HepG2 (cell line): ENCODE data around the gene JSRP1. TPM values are rescaled to one million over a fixed set of nuclear protein-coding genes. Genes with fewer than 3 reads are reported as not detected.

Source experiments
- CCAR2 ChIP-seq: fragments of 200-400 bp; formaldehyde crosslinking; optimal IDR thresholded peaks from 2 replicates; pipeline ENCODE3; 2018; ENCODE audit warnings: low read depth, mild to moderate bottlenecking, low read length, moderate library complexity
- GATAD2A ChIP-seq: IDR thresholded peaks from 2 replicates; pipeline ENCODE4 v1.6.1; 2016
- MAF1 ChIP-seq: sonication (generic); formaldehyde crosslinking; IDR thresholded peaks from 2 replicates; pipeline ENCODE4 v1.5.0; 2020; ENCODE audit warnings: missing genetic modification reagents, borderline replicate concordance
- SP2 ChIP-seq: sonication (generic); formaldehyde crosslinking; IDR thresholded peaks from 2 replicates; pipeline ENCODE4 v1.5.1; 2020; ENCODE audit warnings: mild to moderate bottlenecking, missing genetic modification reagents
- ZC3H4 ChIP-seq: sonication (generic); formaldehyde crosslinking; IDR thresholded peaks from 2 replicates; pipeline ENCODE4 v1.4.0; 2020; ENCODE audit warnings: missing genetic modification reagents, borderline replicate concordance
- ZNF317 ChIP-seq: sonication (generic); formaldehyde crosslinking; IDR thresholded peaks from 2 replicates; pipeline ENCODE4 v1.5.0; 2020; ENCODE audit warnings: mild to moderate bottlenecking, missing genetic modification reagents
- ZNF484 ChIP-seq: sonication (generic); formaldehyde crosslinking; IDR thresholded peaks from 2 replicates; pipeline ENCODE4 v1.5.1; 2020; ENCODE audit warnings: mild to moderate bottlenecking, low read depth, missing genetic modification reagents, borderline replicate concordance
- ZNF546 ChIP-seq: sonication (generic); formaldehyde crosslinking; conservative IDR thresholded peaks from 2 replicates; pipeline ENCODE4 v1.8.1; 2023; ENCODE audit warnings: mild to moderate bottlenecking, missing genetic modification reagents
- ZNF557 ChIP-seq: sonication (generic); formaldehyde crosslinking; IDR thresholded peaks from 2 replicates; pipeline ENCODE4 v1.4.0; 2020; ENCODE audit warnings: missing genetic modification reagents
- ZNF740 ChIP-seq: sonication (generic); formaldehyde crosslinking; IDR thresholded peaks from 2 replicates; pipeline ENCODE4 v1.4.0; 2020; ENCODE audit warnings: missing genetic modification reagents
- ZNF878 ChIP-seq: sonication (generic); formaldehyde crosslinking; IDR thresholded peaks from 2 replicates; pipeline ENCODE4 v1.8.1; 2023; ENCODE audit warnings: mild to moderate bottlenecking, missing genetic modification reagents, moderate library complexity
- polyA plus RNA-seq, 8 experiments: library from polyadenylated mRNA; depleted of rRNA in 3 of 8; stranded (reverse) in 7 of 8; unstranded in 1 of 8; fragments of >200 nt; fragmentation: Illumina TruSeq in 4 of 8; extraction: Trizol in 4 of 8; gene quantifications; 2 replicates each; pipeline versions ENCODE4 v1.2.1 to v1.2.3, GENCODE V29; 2011 to 2016; ENCODE audit warnings: low read depth in 4 of 8, missing spikeins in 1 of 8, mixed read lengths in 1 of 8; ENCODE audit not compliant: insufficient read depth in 1 of 8
- total RNA-seq, 5 experiments: library from RNA; depleted of rRNA; stranded (reverse); fragments of >200 nt; fragmentation: Illumina TruSeq; extraction: Trizol; gene quantifications; 2 replicates each; pipeline ENCODE4 v1.2.3, GENCODE V29; 2016; ENCODE audit warnings: low read depth in 1 of 5
- TF ChIP-seq, protein P1 (sequence below): sonication (generic); formaldehyde crosslinking; IDR thresholded peaks from 2 replicates; pipeline ENCODE4 v1.8.1; 2023; ENCODE audit warnings: mild to moderate bottlenecking, moderate library complexity, missing genetic modification reagents
- TF ChIP-seq, protein P2 (sequence below), 2 experiments: sonication (generic) in 1 of 2; formaldehyde crosslinking in 1 of 2; IDR thresholded peaks; 2 replicates each; pipeline versions ENCODE4 v1.6.1 to v1.9.0; 2014 to 2022; ENCODE audit warnings: antibody characterized with exemption in 1 of 2, borderline replicate concordance in 1 of 2, inconsistent platforms in 1 of 2, low read depth in 1 of 2, missing genetic modification reagents in 1 of 2
- TF ChIP-seq, protein P3 (sequence below): sonication (generic); formaldehyde crosslinking; IDR thresholded peaks from 2 replicates; pipeline ENCODE4 v1.4.0; 2020; ENCODE audit warnings: missing genetic modification reagents, borderline replicate concordance
- TF ChIP-seq, protein P4 (sequence below): sonication (generic); formaldehyde crosslinking; IDR thresholded peaks from 2 replicates; pipeline ENCODE4 v1.4.0; 2020; ENCODE audit warnings: missing genetic modification reagents

JSRP1 gene
- total and polyA plus RNA-seq, 2 of the 13 experiments (the other 11 are each of a cell fraction or from before 2014, with no cell fraction given) = 0.16 to 0.38 TPM

DNA sequence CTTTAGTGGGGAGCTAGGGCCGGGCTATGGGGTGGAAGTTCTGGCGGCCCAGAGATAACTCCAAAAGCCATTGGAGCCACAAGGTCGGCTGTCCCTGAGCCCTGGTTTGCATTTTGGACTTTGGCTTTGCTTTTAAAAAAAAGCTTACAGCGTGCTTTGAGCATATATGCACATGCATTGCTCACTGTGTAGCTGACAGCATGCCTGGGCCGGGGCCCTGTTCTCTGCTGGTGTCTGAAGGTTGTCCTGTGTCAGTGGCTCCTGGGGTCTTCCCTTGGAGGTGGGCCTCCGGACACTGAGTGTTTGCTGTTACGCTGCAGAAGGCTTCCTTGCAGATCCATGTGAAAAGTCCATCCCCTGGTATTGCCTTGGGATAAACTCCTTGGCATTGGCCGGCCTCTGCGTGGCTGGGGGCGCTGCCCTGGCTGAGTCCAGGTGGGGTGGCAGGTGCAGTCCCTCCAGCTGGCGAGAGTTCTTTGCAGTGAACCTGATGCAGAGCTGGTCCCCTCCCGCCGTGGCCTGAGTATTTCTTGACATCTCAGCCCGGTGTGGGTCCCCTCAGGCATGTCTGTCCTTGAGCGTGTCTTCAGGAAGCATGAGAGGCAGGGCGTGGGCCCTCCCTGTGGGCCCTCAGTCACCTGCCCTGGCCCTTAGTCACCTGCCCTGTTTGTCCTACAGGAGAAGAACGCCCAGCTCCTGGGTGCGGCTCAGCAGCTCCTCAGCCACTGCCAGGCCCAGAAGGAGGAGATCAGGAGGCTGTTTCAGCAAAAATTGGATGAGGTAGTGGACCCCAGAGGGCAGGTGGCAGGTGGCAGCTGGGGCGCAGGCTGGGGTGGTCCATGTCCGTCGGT is 43.1 kb downstream of the JSRP1 start (continued):
- TF ChIP-seq ZNF740 (CRISPR knock-in tag) (0 out of 2 replicates have a peak, but pooled peaks have one; percentile 34), MAF1 (CRISPR knock-in tag) (peak; percentile 68; the same call in 1 of the 2 replicates), CCAR2 (no peak), ZNF317 (CRISPR knock-in tag) (peak; percentile 92; the same call in 1 of the 2 replicates), ZC3H4 (CRISPR knock-in tag) (no peak), ZNF878 (CRISPR knock-in tag) (peak; percentile 72; the same call in 1 of the 2 replicates), ZNF546 (CRISPR knock-in tag) (peak; percentile 73; the same call in 1 of the 2 replicates), SP2 (CRISPR knock-in tag) (no peak), ZNF557 (CRISPR knock-in tag) (peak; percentile 97), ZNF484 (CRISPR knock-in tag) (0 out of 2 replicates have a peak, but pooled peaks have one; percentile 39), GATAD2A (CRISPR knock-in tag) (peak; percentile 62)
- TF ChIP-seq, protein P1, sequence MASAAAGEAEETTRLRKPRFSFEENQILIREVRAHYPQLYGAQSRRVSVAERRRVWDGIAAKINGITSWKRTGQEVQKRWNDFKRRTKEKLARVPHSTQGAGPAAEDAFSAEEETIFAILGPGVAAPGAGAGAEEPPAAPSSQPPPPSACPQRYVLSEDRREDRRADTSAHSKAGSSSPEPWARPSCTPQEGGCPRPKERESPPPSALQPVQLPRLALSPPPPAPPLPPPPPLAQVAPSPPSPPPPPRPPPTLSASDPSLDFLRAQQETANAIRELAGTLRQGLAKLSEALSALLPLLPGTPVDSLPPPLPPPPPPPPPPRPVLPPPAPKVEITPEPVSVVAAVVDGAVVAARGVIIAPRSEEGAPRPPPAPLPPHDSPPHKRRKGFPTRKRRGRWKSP (CRISPR knock-in tag) = 0 out of 2 replicates have a peak, but pooled peaks have one; percentile 69
- TF ChIP-seq, protein P2, sequence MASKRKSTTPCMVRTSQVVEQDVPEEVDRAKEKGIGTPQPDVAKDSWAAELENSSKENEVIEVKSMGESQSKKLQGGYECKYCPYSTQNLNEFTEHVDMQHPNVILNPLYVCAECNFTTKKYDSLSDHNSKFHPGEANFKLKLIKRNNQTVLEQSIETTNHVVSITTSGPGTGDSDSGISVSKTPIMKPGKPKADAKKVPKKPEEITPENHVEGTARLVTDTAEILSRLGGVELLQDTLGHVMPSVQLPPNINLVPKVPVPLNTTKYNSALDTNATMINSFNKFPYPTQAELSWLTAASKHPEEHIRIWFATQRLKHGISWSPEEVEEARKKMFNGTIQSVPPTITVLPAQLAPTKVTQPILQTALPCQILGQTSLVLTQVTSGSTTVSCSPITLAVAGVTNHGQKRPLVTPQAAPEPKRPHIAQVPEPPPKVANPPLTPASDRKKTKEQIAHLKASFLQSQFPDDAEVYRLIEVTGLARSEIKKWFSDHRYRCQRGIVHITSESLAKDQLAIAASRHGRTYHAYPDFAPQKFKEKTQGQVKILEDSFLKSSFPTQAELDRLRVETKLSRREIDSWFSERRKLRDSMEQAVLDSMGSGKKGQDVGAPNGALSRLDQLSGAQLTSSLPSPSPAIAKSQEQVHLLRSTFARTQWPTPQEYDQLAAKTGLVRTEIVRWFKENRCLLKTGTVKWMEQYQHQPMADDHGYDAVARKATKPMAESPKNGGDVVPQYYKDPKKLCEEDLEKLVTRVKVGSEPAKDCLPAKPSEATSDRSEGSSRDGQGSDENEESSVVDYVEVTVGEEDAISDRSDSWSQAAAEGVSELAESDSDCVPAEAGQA (IDR thresholded peaks at IDR 0.05; ENCODE audit: low read depth) = no peak
- TF ChIP-seq, protein P2 (CRISPR knock-in tag; IDR thresholded peaks at IDR 0.05; ENCODE audit: borderline replicate concordance) = peak; percentile 83
- TF ChIP-seq, protein P3, sequence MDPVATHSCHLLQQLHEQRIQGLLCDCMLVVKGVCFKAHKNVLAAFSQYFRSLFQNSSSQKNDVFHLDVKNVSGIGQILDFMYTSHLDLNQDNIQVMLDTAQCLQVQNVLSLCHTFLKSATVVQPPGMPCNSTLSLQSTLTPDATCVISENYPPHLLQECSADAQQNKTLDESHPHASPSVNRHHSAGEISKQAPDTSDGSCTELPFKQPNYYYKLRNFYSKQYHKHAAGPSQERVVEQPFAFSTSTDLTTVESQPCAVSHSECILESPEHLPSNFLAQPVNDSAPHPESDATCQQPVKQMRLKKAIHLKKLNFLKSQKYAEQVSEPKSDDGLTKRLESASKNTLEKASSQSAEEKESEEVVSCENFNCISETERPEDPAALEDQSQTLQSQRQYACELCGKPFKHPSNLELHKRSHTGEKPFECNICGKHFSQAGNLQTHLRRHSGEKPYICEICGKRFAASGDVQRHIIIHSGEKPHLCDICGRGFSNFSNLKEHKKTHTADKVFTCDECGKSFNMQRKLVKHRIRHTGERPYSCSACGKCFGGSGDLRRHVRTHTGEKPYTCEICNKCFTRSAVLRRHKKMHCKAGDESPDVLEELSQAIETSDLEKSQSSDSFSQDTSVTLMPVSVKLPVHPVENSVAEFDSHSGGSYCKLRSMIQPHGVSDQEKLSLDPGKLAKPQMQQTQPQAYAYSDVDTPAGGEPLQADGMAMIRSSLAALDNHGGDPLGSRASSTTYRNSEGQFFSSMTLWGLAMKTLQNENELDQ (CRISPR knock-in tag) = no peak
- TF ChIP-seq, protein P4, sequence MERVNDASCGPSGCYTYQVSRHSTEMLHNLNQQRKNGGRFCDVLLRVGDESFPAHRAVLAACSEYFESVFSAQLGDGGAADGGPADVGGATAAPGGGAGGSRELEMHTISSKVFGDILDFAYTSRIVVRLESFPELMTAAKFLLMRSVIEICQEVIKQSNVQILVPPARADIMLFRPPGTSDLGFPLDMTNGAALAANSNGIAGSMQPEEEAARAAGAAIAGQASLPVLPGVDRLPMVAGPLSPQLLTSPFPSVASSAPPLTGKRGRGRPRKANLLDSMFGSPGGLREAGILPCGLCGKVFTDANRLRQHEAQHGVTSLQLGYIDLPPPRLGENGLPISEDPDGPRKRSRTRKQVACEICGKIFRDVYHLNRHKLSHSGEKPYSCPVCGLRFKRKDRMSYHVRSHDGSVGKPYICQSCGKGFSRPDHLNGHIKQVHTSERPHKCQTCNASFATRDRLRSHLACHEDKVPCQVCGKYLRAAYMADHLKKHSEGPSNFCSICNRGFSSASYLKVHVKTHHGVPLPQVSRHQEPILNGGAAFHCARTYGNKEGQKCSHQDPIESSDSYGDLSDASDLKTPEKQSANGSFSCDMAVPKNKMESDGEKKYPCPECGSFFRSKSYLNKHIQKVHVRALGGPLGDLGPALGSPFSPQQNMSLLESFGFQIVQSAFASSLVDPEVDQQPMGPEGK (CRISPR knock-in tag) = peak; percentile 20; the same call in 1 of the 2 replicates
